K562 (cell line): ENCODE results near the gene FBXO10.

Experiments
- CBX8 ChIP-seq: fragments of 200-600 bp; sonication (generic); IDR thresholded peaks from 2 replicates; pipeline ENCODE4 v1.6.1; 2012; ENCODE audit warnings: borderline replicate concordance, mixed run types, low read depth, mild to moderate bottlenecking, moderate library complexity, mixed read lengths, low read length, control low read depth, inconsistent platforms; ENCODE audit not compliant: poor library complexity, severe bottlenecking; ENCODE audit errors: extremely low read depth
- CREB3 ChIP-seq: fragments of 450-650 bp; conservative IDR thresholded peaks from 2 replicates; pipeline ENCODE4 v1.6.1; 2016; ENCODE audit warnings: missing genetic modification characterization, low read depth, mild to moderate bottlenecking, missing compliant biosample characterization, moderate library complexity
- CTCF ChIP-seq, 3 experiments: IDR thresholded peaks in 2 of 3; conservative IDR thresholded peaks in 1 of 3; 2 replicates each; pipeline ENCODE4 v1.5.1; 2011 to 2012; ENCODE audit warnings: low read length in 3 of 3, mild to moderate bottlenecking in 3 of 3, control low read depth in 2 of 3, improper control_type of control experiment in 1 of 3, inconsistent platforms in 1 of 3, low read depth in 1 of 3, mixed read lengths in 1 of 3, moderate library complexity in 1 of 3; ENCODE audit not compliant: insufficient read depth in 2 of 3
- HDGF ChIP-seq: fragments of 450-650 bp; IDR thresholded peaks from 2 replicates; pipeline ENCODE4 v1.6.1; 2016
- IFI16 ChIP-seq: fragments of 250-450 bp; sonication (Bioruptor Pico); IDR thresholded peaks from 2 replicates; pipeline ENCODE4 v2.1.2; 2022; ENCODE audit warnings: mild to moderate bottlenecking, inconsistent platforms
- MAX ChIP-seq: sonication (generic); formaldehyde crosslinking; IDR thresholded peaks from 2 replicates; pipeline ENCODE4 v1.9.0; 2022; ENCODE audit warnings: mild to moderate bottlenecking, missing genetic modification reagents
- NFIX ChIP-seq: fragments of 250-450 bp; sonication (Bioruptor Pico); IDR thresholded peaks from 2 replicates; pipeline ENCODE4 v1.4.0; 2020; ENCODE audit warnings: low read depth, mild to moderate bottlenecking, moderate library complexity
- ZFP30 ChIP-seq: fragments of 250-450 bp; sonication (Bioruptor Pico); IDR thresholded peaks from 2 replicates; pipeline ENCODE4 v1.8.0; 2022; ENCODE audit warnings: moderate library complexity, mild to moderate bottlenecking, inconsistent platforms, borderline replicate concordance
- ZHX1 ChIP-seq: fragments of 150-350 bp; conservative IDR thresholded peaks from 2 replicates; pipeline ENCODE4 v1.6.1; 2014; ENCODE audit warnings: low read length
- ZNF431 ChIP-seq: sonication (generic); formaldehyde crosslinking; IDR thresholded peaks from 2 replicates; pipeline ENCODE4 v1.8.0; 2022; ENCODE audit warnings: mild to moderate bottlenecking, missing genetic modification reagents

GRCh38 chr9:37512437-37512836 lies 63.7 kb downstream of the FBXO10 start:
- TF ChIP-seq ZFP30 (CRISPR knock-in tag) (no peak), NFIX (CRISPR knock-in tag) (no peak), MAX (CRISPR knock-in tag) (no peak), HDGF (no peak), CTCF (IDR thresholded peaks at IDR 0.05 in 2 of 3, conservative IDR thresholded peaks at IDR 0.05 in 1 of 3; ENCODE audit: insufficient read depth in 2 of 3, low read depth in 1 of 3, low read length in 3 of 3) (no peak), IFI16 (CRISPR knock-in tag) (no peak), ZNF431 (CRISPR knock-in tag) (no peak), CBX8 (no peak), ZHX1 (no peak), CREB3 (tag) (no peak)
